Activated T-cell treated with anti-CD3 and anti-CD28 coated beads, Interleukin-2, amount 50 U/mL, for 4 hours (primary cell): ENCODE data around the gene TMEM156. TPM values are rescaled to one million over a fixed set of nuclear protein-coding genes. Genes with fewer than 3 reads are reported as not detected.
A peak's percentile ranks its signal among the peaks of the same experiment; 100 is the strongest.
"Not testable (repeated sequence)": the region's sequence is repeated elsewhere in the genome, so short reads cannot be mapped to it uniquely, and the experiment has no call there.

ENCODE experiments used
- ATAC-seq, 2 donors: fragments of 200-7000 bp; cut with Tn5 transposase; one replicate each; pipeline ENCODE4 v1.10.0; 2021
- DNase-seq: peaks from one replicate; pipeline ENCODE4 v3.0.0-alpha.2; 2020
- H3K27me3 Mint-ChIP-seq: one replicate; pipeline ENCODE4 v1.8.0; 2021; ENCODE audit warnings: low read depth, mixed read lengths
- H3K36me3 Mint-ChIP-seq: one replicate; pipeline ENCODE4 v1.8.0; 2022; ENCODE audit warnings: mixed read lengths; ENCODE audit not compliant: insufficient read depth
- H3K4me1 Mint-ChIP-seq: one replicate; pipeline ENCODE4 v1.8.0; 2021; ENCODE audit warnings: low read depth, mixed read lengths
- H3K4me3 Mint-ChIP-seq: one replicate; pipeline ENCODE4 v1.8.0; 2021; ENCODE audit warnings: mild to moderate bottlenecking, moderate library complexity, mixed read lengths
- H3K9me3 Mint-ChIP-seq: one replicate; pipeline ENCODE4 v1.8.0; 2021; ENCODE audit warnings: mixed read lengths
- total RNA-seq, 3 donors: library from RNA; stranded (reverse); gene quantifications; one replicate each; pipeline ENCODE4 v1.2.1, GENCODE V29; 2021

TMEM156 gene
- total RNA-seq, 3 donors from 2014 or later: 4.1 to 5.3 (median 4.9) TPM

DNA sequence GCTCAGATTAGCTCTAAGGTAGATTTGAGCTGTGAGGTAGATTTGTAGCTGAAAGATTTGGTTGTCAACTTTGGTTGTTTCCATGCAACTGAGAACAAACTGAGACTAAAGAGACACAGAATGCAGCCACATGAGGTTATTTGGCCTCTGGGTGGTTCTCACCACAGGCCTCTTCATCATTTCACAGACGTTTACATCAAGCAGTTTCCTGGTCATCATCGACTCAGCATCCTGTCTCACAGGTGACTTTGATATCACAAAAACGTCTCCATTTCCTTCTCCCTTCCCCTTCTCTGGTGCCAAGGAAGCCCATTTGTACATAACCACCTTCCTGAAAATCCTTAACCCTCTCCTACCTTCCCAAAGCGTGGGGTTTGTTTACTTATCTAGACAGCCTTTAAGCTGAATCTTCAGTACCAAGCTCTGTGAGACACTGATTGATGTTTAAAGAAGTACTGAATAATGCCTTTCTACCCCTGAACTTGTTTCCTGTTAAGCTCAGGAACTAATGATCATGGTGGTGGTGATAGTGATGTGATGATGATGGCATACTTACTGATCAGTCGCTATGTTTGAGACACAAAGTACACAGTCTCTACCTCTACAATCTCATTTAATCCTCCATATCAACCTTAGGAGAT lies 82.7 kb downstream of the TMEM156 start:
- Mint-ChIP-seq H3K4me1 (peaks cover 21% of the 10 kb centered on the region), H3K4me3 (no peak overlapping the region), H3K36me3 (no peaks in the 10 kb centered on the region), H3K9me3 (no peaks in the 10 kb centered on the region), H3K27me3 (no peaks in the 10 kb centered on the region)
- peak; percentile 80 to 85 for ATAC-seq
- no peak for DNase-seq

DNA sequence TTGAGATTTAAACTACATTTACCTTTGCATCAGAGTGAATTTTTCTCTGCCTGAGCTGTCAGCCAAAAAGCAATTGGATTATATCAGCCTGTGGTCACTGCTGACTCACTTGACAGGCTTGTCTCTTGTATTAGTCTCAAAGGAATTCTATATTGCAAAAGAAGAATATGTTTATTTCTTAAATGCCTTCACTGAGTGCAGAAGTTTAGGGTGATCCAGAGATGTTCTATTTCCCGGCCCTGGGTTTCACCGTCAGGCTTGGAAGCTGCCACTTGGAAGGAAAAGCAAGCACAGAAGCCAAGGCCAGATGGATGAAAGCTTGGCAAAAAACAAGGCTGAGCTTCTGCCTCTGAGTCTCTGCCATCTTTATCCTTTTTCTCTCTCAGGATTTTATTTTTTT lies 83.7 kb downstream of the TMEM156 start:
- Mint-ChIP-seq H3K4me1 (peaks cover 21% of the 10 kb centered on the region), H3K36me3 (no peaks in the 10 kb centered on the region), H3K4me3 (no peak overlapping the region), H3K27me3 (no peaks in the 10 kb centered on the region), H3K9me3 (no peaks in the 10 kb centered on the region)
- no peak for DNase-seq
- no peak for ATAC-seq

DNA sequence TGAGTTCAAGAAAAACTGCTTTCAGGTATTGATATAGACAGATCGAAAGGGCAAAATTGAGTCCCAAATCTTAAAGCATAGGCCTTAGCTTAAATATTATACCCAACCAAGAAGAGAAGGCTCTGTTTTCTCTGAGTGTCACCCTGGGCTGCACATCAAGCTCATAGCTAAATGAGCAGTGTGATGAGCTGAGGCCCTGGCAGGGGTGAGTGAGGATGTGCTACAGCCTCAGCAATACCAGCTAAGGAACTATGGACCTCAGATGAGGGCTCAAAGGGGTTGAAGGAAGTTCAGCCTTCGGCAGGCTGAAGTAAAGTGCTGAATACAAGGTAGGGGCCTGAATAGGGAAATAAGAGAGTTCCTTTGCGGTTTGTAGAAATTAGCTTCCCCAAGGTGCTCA lies 85.3 kb downstream of the TMEM156 start:
- Mint-ChIP-seq H3K36me3 (no peaks in the 10 kb centered on the region), H3K4me3 (no peak overlapping the region), H3K4me1 (peaks cover 21% of the 10 kb centered on the region), H3K9me3 (no peaks in the 10 kb centered on the region), H3K27me3 (no peaks in the 10 kb centered on the region)
- DNase-seq: no peak
- ATAC-seq: no peak

DNA sequence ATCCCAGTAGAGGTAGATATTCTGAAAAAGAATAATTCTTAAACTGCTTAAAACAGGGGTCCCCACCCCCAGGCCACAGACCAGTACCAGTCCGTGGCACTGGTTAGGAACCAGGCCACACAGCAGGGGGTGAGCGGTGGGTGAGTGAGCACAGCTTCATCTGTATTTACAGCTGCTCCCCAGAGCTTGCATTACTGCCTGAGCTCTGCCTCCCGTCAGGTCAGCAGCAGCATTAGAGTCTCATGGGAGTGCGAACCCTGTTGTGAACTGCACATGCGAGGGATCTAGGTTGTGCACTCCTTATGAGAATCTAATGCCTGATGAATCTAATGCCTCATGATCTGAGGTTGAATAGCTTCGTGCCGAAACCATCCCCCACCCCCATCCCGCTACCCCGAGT lies 87.8 kb downstream of the TMEM156 start:
- Mint-ChIP-seq H3K9me3 (no peaks in the 10 kb centered on the region), H3K36me3 (no peaks in the 10 kb centered on the region), H3K4me3 (no peak overlapping the region), H3K4me1 (peaks cover 12% of the 10 kb centered on the region), H3K27me3 (no peaks in the 10 kb centered on the region)
- DNase-seq: no peak
- ATAC-seq: no peak

DNA sequence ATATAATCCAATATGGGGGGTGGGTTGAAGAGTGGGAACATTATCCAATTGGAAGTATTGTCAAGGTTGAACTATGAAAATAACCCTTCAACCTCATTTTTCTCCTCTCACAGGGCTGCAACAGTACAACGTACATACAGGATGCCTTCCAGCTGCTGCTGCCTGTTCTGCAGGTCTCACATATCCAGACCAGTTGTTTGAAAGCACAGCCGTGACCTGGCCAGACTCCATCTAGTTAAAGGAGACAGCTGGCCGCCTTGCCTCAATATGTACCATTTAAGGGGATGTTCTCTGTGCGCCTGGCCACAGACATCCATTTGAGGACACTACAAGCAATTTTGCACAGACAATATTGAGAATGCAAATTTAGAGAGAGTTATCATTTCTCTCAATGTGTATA lies 88.9 kb downstream of the TMEM156 start:
- H3K36me3 Mint-ChIP-seq: no peaks in the 10 kb centered on the region
- no peak overlapping the region for H3K4me3 Mint-ChIP-seq
- no peak for DNase-seq
- H3K27me3 Mint-ChIP-seq: no peaks in the 10 kb centered on the region
- H3K9me3 Mint-ChIP-seq: no peaks in the 10 kb centered on the region
- H3K4me1 Mint-ChIP-seq: peaks cover 7% of the 10 kb centered on the region
- no peak for ATAC-seq

DNA sequence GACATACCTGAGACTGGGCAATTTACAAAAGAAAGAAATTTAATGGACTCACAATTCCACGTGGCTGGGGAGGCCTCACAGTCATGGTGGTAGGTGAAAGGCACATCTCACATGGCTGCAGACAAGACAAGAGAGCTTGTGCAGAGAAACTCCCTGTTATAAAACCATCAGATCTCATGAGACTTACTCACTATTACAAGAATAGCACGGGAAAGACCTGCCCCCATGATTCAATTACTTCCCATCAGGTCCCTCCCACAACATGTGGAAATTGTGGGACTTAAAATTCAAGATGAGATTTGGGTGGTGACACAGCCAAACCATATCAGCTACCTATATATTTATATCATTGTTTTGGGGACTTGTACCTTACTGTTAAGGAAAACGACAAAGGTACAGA lies 90.3 kb downstream of the TMEM156 start:
- not testable (repeated sequence) for ATAC-seq, H3K4me3 Mint-ChIP-seq, H3K27me3 Mint-ChIP-seq, H3K36me3 Mint-ChIP-seq, DNase-seq, H3K4me1 Mint-ChIP-seq, H3K9me3 Mint-ChIP-seq

DNA sequence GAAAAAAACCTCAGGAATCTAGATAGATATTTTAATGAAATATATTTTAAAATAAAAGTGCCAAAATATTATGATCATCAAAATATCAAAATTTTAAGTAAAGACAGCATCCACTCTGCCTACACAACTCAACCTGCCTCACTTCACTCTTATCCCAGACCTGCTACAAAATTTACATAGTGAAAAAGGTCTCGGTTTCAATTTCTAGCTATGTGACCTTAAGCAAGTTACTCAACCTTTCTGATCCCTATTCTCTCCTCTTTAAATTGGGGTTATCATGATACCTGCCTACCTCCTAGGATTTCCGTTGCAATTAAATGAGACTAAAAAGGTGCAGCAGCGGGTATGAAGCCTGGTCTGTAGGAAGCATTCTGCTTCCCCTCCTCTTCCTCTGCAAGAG lies 91.7 kb downstream of the TMEM156 start:
- Mint-ChIP-seq H3K36me3 (no peaks in the 10 kb centered on the region), H3K9me3 (no peaks in the 10 kb centered on the region), H3K4me3 (no peak overlapping the region), H3K27me3 (no peaks in the 10 kb centered on the region), H3K4me1 (peaks cover 5% of the 10 kb centered on the region)
- DNase-seq (no peak), ATAC-seq (no peak)

DNA sequence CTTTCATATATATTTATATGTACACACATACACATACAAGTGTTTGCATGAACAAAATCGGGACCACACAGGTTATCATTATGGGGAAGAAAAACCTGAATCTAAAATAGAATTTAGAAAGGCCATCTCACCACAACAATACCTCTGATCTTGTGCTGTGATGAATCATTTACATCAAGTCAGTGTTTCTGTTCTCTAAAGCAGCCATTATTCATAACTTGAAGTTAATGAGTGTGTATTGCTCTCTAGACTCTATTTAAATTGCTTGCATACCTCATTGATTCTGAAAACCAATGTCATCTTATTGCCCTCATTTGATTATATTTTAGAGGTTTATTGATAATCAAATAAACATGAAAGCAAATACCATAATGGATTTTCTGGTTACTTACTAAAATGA lies 93.0 kb downstream of the TMEM156 start:
- Mint-ChIP-seq H3K9me3 (no peaks in the 10 kb centered on the region), H3K4me3 (no peak overlapping the region), H3K27me3 (no peaks in the 10 kb centered on the region), H3K36me3 (no peaks in the 10 kb centered on the region), H3K4me1 (peaks cover 5% of the 10 kb centered on the region)
- DNase-seq (no peak), ATAC-seq (peak; percentile 87 to 92)

DNA sequence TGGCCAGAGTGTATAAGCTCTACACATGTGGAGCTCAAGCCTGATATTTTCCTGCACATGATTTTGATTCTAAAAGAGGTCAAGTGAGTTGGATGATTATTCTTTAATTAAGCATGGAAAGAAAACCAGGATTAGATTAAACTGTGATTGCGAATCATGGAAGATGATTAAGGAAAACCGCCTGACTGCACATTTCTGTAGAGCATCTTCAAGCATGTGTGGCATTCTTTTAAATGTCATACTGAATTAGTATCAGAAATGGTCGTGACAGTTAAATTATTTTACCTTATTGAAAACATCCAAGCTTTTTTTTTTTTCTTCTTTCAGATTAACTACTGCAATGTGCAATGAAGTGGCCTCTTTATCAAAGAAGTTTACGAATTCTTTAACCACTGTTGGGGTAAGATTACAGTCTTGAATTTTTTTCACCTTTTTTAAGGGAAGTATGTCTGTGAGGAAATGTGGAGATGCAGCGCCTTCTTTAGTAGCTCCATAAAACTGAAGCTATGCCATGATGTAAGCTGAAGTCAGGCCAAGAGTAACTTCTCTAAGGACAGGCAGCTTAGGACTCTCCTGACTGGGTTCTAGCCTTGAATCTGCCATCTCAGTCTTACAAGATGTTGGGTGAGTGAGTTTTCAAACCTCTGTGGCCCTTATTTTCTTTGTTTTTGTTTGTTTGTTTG lies 96.7 kb downstream of the TMEM156 start:
- H3K27me3 Mint-ChIP-seq: no peaks in the 10 kb centered on the region
- no peak overlapping the region for H3K4me3 Mint-ChIP-seq
- ATAC-seq (no peak), DNase-seq (no peak)
- H3K9me3 Mint-ChIP-seq: no peaks in the 10 kb centered on the region
- H3K36me3 Mint-ChIP-seq: no peaks in the 10 kb centered on the region
- peaks cover 4% of the 10 kb centered on the region for H3K4me1 Mint-ChIP-seq

DNA sequence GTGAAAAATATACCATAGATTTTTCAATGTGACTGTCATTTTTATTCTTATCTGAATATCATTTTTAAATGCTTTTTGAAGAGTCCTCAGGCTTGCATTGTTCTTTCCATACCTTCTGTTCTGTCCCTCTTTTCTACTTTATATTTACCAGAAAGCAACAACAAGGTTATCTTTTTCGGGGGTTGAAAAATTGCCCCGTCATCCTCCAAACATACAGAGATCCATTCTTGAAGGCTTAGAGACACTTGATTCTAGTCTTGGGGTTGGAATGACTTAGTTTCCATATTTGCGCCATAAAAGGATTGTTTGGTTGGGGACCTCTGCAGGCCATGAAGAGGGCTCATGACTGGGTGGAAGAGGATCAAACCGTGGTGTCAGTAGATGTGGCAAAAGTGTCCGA lies 101.1 kb downstream of the TMEM156 start:
- DNase-seq: no peak
- Mint-ChIP-seq H3K36me3 (no peaks in the 10 kb centered on the region), H3K4me3 (no peak overlapping the region), H3K4me1 (no peaks in the 10 kb centered on the region), H3K27me3 (no peaks in the 10 kb centered on the region), H3K9me3 (no peaks in the 10 kb centered on the region)
- ATAC-seq: no peak

DNA sequence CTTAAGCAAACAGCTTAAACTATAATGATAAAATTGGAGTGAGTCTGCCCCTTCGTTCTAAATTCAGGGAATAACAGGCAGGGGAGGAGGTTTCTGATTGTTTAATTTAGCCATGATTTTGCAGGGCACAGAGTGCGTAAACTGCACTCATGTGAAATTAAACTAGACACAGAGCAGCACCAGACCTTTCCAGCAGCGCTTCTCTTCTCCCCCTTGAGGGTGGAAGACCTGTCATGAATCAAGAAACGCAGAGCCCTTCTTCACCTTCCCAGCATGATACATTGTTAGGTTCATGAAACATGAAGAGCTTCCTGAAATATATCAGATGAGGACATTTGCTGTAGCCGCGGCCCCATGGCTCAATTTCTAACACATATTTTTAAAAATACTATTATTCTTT lies 101.5 kb downstream of the TMEM156 start:
- H3K4me3 Mint-ChIP-seq: no peak overlapping the region
- H3K27me3 Mint-ChIP-seq: no peaks in the 10 kb centered on the region
- no peaks in the 10 kb centered on the region for H3K9me3 Mint-ChIP-seq
- no peaks in the 10 kb centered on the region for H3K36me3 Mint-ChIP-seq
- no peak for ATAC-seq
- DNase-seq: no peak
- no peaks in the 10 kb centered on the region for H3K4me1 Mint-ChIP-seq

DNA sequence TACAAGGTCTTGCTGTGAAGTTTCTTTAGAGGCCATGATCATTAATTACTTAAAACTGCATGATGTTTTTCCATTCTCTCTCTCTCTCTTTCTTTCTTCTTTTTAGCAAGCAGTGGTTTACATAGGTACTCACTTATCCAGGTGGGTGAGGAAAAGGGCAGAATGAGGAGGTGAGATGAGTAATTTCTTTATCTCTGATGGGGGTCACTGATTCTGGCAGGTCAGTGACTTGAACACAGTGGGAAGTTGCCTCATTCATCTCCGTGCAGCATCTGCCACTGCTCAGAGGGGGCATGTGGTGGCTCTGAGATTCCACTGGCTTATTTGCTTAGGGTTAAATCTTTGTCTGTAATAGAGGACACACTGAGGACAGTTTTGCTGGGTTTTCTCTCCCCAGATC lies 102.0 kb downstream of the TMEM156 start:
- Mint-ChIP-seq H3K27me3 (no peaks in the 10 kb centered on the region), H3K4me1 (no peaks in the 10 kb centered on the region), H3K36me3 (no peaks in the 10 kb centered on the region), H3K9me3 (no peaks in the 10 kb centered on the region), H3K4me3 (no peak overlapping the region)
- DNase-seq (no peak), ATAC-seq (no peak)

DNA sequence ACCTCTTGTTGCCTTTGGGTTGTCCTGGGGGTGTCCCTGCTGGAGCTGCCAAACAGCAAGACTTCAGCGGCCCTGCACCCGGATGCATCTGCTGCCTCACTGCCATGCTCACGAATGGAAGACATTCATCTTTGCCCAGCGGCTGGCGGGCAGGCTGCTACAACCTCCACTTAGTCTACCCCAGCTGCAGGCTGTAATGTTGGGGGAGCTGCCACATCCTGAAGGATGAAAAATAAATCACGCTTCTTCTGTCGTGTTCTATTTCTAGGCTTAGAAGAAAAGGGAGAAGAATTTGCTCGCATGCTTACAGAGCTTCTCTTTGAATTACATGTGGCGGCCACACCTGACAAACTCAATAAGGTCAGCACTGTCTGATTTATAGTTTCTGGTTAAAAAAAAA lies 103.2 kb downstream of the TMEM156 start:
- DNase-seq: no peak
- Mint-ChIP-seq H3K27me3 (no peaks in the 10 kb centered on the region), H3K9me3 (no peaks in the 10 kb centered on the region), H3K4me1 (no peaks in the 10 kb centered on the region), H3K4me3 (no peak overlapping the region), H3K36me3 (no peaks in the 10 kb centered on the region)
- ATAC-seq: no peak

DNA sequence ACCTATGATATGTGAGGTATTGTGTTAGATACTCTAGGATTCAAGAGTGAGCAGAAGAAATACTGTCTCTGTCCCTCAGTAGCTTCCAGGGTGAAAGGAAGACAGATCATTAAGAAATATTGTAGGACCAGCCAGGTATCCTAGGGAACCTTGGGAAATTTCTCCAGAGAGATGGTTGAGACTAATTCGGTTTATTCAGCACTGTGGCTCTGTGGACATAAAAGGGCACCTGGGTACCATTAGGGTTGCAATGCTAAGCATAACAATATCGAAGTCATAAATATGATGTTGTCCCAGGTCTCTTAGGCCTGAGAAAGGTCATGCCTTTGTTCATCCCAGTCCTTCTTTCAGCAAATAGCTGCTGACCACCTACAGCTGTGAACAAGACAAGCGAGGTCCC lies 103.6 kb downstream of the TMEM156 start:
- Mint-ChIP-seq H3K4me3 (no peak overlapping the region), H3K27me3 (no peaks in the 10 kb centered on the region), H3K9me3 (no peaks in the 10 kb centered on the region), H3K4me1 (no peaks in the 10 kb centered on the region), H3K36me3 (no peaks in the 10 kb centered on the region)
- no peak for DNase-seq
- ATAC-seq: no peak

DNA sequence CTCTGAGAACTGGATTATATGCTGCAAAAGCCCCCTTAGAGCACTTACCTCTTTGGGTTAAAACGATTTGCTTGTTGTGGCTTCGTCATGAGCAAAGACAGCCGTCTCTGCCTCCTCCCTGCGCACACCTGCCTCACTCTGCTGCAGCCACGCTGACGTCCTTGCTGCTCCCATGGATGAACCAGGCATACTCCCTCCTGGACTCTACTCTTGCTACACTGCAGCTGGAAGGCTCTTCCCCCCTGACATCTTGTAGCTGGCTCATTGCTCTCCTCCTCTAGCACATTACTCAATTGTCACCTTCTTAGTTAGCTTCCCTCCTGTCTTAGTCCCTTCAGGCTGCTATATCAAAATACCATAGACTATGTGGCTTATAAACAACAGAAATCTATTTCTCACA lies 105.3 kb downstream of the TMEM156 start:
- DNase-seq (no peak), ATAC-seq (no peak)
- no peaks in the 10 kb centered on the region for H3K4me1 Mint-ChIP-seq
- H3K36me3 Mint-ChIP-seq: no peaks in the 10 kb centered on the region
- H3K9me3 Mint-ChIP-seq: no peaks in the 10 kb centered on the region
- H3K4me3 Mint-ChIP-seq: no peak overlapping the region
- H3K27me3 Mint-ChIP-seq: no peaks in the 10 kb centered on the region
